Daoy (cell line): ENCODE data around the gene CATSPER4. TPM values are rescaled to one million over a fixed set of nuclear protein-coding genes. Genes with fewer than 3 reads are reported as not detected.

Experiments
- DNase-seq: peaks from one replicate; pipeline ENCODE4 v3.0.0-alpha.2; 2015; ENCODE audit warnings: low read depth
- total RNA-seq: library from RNA; depleted of rRNA; stranded (reverse); fragments of >200 nt; shearing (Covaris generic); gene quantifications from 2 replicates; pipeline ENCODE4 v1.2.3, GENCODE V29; 2014; rRNA removed

CATSPER4 gene
- not detected in 2 replicates for total RNA-seq

DNA sequence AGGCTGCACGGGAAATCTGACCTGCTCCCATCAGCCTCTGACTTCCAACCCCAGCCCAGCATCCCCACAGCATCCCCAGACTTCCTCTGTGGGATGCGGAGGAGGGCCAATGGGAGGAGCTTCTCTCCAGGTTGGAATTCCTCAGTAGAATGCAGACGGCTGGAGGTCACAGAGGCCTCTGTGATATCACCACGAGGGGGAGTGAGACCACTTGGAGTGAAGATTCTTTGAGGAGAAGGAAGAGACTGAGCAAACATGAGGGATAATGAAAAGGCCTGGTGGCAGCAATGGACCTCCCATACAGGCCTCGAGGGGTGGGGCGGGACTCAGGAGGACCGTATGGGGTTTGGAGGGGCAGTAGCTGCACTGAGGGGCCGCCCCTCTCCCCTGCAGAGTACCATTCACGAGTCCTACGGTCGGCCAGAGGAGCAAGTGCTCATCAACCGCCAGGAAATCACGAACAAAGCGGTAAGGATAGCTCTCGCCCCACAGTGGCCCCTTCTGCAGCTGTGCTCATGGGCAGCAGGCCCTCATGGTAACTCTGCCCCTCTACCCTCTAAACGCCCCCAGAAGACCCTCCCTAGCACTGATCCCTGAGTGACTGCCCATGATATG lies at the start of gene CATSPER4:
TSS of gene CATSPER4 (plus strand) at position 230 of the 615 bp plus-strand sequence. CDS start at position 256, 26 bp downstream.
- DNase-seq: peak; percentile 43

DNA sequence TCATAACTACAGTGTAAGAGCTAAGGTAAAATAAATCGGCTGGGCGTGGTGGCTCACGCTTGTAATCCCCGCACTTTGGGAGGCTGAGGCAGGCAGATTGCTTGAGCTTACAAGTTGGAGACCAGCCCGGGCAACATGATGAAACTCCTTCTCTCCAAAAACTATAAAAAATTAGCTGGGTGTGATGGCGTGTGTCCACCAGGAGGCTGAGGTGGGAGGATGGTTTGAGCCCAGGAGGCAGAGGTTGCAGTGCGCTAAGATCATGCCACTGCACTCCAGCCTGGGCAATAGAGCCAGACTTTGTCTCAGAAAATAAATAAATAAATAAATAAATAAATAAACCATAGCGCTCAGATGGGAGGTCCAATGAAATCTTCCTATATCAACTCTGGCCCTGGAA lies 48.2 kb upstream of the CATSPER4 start:
- DNase-seq: no peak

DNA sequence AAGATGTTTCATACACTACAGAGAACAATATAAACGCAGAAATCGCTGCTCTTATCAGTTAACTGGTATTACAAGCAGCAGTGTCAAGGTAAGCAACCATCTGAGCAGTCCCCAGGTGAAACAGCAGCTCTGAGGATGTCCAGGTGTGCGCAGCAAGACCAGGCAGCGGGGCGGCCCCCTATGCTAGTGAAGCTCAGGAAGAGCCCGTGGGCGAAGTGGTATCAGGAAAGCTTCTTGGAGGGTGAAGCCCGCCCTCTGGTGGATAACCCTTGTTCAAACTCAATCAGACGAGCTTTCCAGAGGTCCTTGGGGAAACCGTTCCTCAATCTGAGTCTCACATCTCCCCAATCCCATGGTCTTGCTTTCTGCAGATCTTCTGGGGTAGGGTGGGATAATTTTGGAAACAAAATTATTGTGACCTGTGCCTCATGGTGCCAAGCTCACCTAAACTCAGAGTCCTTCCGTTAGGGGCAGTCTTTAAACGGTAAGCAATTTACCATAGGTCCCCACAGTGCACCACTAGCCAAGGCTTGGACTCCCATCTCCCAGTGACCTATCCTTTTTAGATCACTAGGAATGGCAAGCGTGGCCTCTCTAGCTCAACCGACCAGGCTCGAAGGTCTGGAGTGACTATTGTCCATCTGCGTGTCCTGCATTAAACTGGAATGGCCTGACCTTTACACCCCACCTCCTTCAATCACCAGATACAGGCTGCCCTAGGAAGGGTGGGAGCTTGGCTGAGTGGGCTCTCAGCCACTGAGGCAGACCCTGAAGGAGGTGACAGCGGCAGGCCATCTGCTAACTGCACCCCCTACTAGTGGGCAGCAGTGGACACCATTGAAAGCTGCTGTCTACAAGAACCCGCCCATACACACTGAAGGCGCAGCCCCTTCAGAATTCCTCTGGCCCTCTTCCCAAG lies 45.1 kb upstream of the CATSPER4 start:
- peak; percentile 83 for DNase-seq

DNA sequence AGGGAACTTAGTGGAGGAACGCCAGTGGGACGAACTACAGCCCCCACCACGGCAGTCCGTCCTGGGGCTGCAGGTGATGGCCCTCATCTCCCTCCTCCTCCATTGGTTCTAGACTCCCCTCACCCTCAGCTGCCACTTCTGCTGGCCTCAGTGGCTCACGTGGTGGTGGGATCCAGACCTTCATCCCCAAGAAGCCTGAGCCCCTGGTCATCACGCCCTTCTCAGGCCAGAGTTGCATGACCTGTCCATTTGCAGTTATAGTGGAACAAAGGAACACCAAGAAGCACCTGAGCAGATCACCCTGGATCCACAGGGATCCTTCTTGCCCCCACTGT lies 44.5 kb upstream of the CATSPER4 start:
- no peak for DNase-seq

DNA sequence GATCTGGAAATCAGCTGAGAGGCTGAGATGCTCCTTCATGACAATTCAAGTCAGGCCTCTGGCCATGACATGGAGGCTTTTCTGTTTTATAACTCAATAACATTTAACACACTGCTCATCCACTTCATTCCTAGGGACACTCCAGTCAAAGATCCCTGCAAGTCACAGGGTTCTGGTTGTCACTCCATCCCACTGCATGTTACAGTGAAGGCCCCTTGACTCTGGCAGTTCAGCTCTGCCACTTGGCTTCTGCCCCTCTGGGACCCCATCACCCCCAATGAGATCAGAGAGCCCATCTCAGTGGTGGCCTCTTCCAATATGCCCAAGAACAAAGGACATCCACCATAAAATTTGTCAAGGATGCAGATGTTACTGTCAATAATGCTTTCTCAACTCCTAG lies 41.5 kb upstream of the CATSPER4 start:
- no peak for DNase-seq

DNA sequence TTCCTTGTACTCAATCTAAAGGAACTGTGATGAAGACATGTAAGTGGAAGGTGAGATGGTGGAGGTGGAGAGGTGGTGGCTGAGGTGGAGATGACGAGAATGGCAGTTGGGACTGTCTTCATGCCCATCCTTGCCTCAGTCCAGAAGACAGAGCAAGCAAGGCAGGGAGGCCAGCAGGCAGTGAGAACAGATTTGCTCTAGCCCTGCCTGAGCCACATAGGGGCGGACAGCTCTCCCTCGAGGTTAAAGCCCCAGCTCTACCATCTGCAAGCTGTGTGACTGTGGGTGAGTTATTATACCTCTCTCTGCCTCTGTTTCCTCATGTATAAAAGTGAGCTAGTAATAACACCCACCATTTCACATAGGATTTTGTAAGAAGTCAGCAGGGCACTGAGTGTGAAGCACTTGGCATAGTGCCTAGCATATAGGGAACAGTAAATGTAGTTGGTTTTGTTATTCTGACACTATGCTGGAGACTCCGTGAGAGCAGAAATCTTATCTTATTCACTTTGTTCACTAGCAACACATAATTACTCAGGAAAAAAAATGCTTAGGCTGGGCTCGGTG lies 36.4 kb upstream of the CATSPER4 start:
- DNase-seq: no peak

DNA sequence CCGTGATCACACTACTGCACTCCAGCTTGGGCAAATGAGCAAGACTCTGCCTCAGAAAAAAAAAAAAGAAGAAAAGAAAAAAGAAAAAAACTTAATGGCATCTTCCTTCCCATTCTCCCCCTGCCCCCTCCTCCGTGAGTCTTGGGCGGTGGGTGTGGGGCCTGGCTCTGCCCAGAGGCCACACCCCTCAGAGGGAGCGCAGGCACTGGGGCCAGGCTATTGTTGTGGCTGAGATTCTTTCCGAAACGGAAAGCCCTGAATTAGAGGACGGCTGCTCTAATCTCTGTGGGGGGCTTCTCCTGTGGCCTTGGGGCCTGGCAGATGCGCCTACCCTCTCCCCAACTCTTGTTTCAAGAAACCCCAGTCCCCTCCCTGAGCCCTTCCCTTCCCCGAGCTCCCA lies 35.7 kb upstream of the CATSPER4 start:
- no peak for DNase-seq

DNA sequence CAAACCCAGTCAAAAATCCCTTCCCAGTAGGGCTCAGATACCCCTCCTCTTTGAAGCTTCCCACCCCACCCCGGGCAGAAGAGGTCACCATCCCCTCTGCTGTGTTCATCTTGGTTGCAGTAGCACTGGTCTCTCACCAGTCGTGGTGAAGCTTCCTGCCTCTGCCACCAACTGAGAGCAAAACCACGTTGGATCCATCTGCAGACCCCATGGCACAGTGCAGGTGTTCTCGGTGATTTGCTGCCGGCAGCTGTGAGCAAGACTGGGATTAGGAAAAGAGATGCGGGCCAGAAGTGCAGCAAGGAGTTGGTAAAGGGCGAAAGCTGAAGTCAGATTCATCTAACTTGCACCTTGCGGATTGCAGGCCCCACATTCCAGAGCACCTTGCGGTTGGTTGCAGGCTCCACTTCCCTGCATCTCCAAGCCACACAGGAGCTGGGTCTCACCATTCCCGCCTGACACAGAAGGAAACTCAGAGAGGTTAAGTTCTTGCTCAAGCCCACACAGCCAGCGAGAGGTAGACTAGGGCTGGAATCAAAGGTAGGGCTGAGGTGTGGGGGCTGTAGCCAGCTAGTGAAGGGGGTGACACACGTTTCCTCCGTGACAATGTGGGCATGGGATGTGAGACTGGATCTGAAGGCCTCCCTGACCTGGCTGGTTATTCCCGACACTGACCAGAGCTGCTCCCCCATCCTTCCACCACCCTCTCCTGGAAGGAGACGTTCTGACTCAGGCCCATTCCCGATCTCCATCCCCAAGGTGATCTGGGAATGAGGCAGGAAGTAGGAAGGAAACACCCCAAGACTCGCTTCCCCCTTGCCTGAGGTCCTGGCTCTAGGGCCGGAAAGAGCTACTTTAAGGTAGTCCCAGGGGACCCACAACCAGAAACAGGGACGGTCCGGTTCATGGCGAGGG lies 34.8 kb upstream of the CATSPER4 start:
- no peak for DNase-seq

DNA sequence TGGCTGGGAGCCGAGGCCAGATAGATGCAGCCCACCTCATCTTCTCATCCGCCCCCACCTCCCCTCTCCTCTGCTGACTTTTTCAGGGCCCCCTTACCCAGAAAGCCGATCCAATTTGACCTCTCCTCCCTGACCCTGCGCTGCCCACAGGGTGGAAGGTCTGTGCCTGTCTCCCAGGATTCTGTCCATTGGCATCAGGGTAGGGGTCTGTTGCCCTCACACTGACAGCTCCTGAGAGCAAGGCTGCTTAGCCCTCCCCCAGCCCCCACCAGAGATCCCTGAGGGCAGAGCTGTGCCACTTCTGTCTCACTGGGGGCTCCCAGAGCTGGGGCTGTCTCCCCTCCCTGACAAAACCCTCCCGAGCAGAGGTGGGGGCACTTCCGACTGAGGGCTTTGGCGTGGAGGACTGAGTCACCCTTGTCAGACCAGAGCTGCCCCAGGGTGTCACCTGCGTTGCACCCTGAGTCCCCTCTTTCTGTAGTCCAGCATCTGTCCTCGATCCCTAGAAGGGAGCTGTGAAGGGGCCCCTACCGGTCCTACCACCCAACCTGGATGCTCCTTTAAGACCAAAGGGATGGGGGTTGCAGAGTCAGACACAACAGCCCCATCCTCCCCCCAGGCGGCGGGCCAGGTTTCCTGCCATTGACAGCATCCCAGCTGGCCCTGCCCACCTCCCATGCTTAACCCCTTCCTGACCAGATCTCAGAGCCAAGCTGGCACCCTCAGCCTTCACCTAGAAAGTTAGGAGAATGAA lies 33.9 kb upstream of the CATSPER4 start:
- peak; percentile 47 for DNase-seq

DNA sequence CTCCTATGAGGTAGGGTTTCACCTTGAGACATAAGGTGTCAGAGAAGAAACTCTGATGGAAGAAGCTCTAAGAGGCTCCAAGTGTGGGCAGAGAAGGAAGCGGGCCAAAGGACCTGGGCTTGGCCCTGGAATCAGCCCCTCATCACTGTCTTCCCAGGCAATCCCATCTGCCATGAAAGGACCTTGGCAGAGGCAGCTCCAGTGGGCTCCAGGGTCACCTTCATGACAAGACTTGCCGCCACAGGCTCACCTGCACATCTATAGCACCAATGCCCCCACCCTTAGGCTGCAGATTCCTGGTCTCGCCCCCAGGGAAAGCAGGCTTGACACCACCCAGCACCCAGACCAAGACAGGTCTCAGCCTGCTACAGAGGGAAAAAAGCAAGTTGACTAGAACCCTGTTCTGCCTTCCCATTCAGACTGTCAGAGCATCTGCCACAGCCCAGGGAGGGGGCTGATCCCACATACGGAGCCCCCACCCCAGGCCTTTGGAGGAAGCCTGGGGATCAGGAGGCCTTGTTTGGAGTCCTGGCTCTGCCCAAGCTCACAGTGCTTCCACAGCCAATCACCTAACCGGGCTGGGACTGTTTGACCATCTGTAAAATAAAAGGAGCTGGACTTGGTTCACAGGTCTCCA lies 32.0 kb upstream of the CATSPER4 start:
- DNase-seq: no peak

DNA sequence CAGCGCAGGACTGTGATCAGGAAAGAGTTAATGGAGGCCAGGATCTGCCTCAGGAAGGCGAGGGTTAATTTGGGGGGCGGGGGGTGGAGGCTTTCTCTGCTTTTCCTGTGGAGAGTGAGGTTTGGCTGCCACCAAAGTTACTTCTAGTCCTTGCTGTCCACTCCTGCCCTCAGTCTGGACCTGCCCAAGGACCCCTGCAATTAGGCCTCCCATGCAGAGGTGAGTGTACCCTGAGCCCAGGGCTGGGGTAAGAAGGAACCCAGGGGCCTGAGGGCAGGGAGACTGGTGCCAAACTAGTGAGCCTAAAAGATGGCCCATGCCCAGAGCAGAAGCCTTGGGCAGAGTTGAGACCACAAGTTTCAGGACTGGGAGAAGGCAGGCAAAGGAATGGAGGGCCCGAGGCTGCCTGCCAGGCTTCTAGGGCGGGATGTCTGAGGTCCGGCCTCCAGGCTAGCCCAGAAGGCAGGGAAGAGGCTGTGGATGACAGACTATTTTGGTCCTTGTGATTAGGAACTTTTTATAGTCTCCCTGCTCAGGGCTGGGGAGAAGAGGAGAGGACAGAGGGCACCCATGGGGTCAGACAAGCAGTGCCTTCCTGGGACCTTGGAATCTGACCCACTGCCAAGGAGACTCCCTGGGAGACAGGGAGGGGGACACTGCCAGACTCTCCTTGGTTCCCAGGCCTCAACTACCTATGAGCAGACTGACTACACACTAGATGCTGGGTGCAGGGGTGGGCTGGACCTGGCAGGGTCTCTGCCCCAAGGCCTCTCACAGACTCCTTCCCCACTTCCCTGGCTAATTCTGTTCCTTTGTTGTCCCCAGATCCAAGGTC lies 31.3 kb upstream of the CATSPER4 start, which contains the start of gene FAM110D:
TSS of gene FAM110D (plus strand) at position 172 of the 835 bp plus-strand sequence. CDS start 2,213 bp downstream, outside the sequence.
- no peak for DNase-seq

DNA sequence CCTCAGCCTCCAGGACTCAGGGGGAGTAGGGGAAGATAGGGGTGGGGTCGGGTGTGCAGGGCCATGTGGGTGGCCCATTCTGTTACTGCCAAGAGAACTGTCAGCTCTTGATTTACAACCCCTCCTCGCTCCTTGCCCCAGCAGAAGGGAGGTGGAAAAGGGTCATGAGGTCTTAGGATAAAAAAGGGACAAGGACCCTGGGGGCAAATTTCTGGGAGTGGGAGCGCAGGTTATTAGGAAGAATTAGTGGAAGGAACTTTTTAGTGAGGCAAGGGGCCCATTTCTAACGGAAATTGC lies 30.7 kb upstream of the CATSPER4 start:
- DNase-seq: no peak

DNA sequence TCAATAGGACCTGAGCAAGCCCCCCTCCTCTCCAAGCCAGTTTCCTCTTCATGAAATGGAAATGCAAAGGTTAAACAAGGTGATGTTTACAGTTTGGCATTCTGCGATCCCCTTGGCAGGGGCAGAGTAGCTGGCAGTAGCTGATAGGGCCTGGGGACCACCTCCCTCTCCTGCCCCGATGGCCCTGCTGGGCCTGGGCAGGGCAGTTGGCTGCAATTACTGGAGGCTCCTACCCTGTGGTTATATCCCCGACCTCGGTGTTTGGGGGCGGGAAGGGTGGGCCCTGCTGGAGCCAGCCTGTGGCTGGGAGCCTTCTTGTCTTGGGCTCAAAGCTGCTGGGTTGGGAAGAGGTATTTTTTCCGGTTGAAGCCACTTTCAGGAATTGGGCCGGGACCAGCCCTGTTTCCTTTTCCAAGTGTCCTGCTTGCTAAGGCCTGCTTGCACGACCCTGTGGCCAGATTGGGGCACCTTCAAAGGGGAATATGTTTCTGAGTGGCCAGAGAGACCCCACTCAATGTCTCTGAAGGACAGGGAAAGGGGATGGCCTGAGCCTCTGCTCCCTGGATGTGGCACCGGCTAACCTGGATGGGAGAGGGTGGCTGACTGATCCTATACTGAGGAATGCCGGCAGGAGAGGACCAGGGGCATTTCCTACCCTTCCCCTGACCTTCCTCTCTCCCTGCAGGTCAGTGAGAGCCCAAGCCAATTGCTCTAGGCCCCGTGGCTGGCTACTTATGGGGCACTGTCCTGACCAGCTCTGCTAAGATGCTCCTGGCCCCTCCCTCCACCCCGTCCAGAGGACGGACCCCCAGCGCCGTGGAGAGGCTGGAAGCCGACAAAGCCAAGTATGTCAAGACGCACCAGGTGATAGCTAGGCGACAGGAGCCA lies 29.6 kb upstream of the CATSPER4 start:
- no peak for DNase-seq

DNA sequence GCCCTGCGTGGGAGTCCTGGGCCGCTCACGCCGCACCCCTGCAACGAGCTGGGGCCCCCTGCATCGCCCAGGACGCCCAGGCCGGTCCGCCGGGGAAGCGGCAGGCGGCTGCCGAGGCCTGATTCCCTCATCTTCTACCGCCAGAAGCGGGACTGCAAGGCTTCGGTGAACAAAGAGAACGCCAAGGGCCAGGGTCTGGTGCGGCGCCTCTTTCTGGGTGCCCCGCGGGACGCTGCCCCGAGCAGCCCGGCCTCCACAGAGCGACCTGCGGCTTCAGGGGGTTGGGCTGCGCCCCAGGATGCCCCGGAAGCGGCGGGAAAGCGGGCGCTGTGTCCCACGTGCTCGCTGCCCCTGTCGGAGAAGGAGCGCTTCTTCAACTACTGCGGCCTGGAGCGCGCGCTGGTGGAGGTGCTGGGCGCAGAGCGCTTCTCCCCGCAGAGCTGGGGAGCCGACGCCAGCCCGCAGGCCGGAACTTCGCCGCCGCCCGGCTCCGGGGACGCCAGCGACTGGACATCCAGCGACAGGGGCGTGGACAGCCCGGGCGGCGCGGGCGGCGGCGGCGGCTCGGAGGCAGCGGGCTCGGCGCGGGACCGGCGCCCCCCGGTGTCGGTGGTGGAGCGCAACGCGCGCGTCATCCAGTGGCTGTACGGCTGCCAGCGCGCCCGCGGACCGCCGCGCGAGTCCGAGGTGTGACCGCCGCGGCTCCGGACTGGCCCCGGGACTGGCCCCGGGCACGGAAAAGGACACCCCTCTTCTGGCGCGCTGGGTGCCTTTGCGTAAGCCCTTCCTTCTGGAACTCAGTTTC lies 28.8 kb upstream of the CATSPER4 start:
- DNase-seq: peak; percentile 76

DNA sequence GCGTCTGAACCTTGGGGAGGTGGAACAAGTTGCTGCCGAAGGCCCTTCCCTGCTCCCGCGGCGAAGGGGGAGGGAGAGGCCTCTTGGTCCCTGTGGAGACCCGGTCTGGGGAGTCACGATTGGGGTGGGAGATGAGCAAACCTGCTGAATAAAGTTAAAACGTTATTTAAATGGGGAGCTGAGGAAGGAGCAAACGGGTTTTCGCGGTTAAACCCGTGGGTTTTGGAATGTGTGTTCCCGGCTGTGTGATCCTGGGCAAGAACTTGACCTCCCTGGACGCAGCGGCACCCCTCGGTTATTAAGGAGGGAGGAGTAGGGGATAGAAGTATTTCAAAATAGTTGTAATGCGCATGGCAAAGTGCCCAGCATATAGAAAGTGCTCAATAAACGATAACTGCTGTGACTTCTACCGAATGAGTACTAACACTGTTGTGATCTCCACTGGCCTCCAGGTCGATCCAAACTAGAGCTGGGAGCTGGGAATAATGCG lies 28.1 kb upstream of the CATSPER4 start:
- no peak for DNase-seq

DNA sequence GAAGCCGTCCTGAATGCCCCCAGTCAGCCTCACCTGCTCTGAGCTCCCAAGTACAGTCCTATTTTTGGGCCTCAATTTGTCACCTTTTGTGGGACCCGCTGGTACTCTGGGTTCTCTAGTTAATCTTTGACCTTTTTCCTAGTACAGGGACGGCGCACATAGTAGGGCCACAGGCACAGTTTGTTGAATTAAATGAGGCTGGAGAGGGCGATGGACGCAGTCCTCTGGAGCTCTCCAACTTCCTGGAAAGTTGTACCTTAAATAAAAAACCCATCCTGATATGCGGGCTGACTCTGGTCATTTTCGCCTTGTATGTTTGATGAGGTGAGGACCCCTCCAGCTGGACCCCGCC lies 26.7 kb upstream of the CATSPER4 start:
- no peak for DNase-seq

DNA sequence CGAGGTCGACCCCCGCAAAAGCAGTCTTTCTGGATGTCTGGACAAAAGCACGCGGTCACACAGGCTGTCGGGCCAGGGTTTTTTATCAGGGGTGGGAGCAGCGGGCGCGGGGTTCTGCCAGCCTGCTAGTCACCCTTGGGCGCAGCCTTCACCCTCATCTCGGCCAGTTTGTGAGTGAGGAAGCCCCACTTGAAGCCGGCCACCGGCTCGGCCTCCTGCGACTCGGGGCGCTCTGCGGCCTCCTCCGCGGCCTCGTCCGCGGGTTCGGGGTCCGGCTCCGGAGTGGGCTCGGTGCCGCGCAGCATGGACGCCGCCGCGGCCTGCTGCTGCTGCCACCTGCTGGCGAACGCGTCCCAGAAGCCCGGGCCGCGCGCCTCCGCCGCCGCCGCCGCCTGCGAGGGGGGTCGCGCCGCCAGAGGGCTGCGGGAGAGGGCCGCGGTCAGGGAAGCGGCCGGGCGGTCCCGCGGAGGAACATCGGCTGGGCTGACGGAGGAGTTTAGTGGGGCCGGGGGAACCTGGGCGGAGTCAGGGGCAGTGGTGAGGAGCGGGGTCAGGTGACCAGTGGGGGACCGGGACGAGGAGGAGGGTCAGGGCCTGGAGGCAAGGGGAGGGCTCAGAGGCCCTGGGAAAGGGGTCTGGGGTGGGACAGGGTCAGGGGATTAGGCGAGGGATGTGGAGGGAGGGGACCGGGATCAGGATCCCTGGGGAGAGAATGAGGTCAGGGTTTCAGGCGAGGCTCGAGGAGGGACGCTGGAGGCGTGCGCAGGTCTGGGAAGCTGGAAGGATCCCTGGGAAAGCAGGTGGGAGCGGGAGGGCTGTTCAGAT lies 26.2 kb upstream of the CATSPER4 start:
- DNase-seq: peak; percentile 56
